Amygdala (tissue), 56 donors: ENCODE measurements around the gene NXT1.

Experiments used
- DNase-seq, 56 donors: peaks; one replicate each; lab custom pipeline; 2025; lab: John Stamatoyannopoulos, UW

Gene NXT1

GRCh38 chr20:23358563-23358906, 7.9 kb downstream of the NXT1 start:
- no peak for DNase-seq

GRCh38 chr20:23358923-23359593, 8.5 kb downstream of the NXT1 start:
- DNase-seq: no peak

- DNase-seq: no peak
These were observed 9.9 kb downstream of the NXT1 start for GRCh38 chr20:23360531-23360930.

- DNase-seq: peak in 1 of 56 donors; percentile 45
These were observed 10.5 kb downstream of the NXT1 start for GRCh38 chr20:23361119-23361475.

- DNase-seq: peak; percentile 77 to 100 (median 97)
These were observed 11.1 kb downstream of the NXT1 start, which contains the start of gene GZF1 for GRCh38 chr20:23361476-23362391. Gene GZF1 (plus strand): TSS chr20:23362182. CDS start chr20:23364384, 2,202 bp downstream.

GRCh38 chr20:23362392-23363256, 12.0 kb downstream of the NXT1 start:
- peak in 19 of 56 donors; percentile 14 to 68 (median 46) for DNase-seq

- DNase-seq: peak in 1 of 56 donors; percentile 21
These were observed 12.7 kb downstream of the NXT1 start for GRCh38 chr20:23363257-23363649.

GRCh38 chr20:23365390-23366165, 15.0 kb downstream of the NXT1 start:
- no peak for DNase-seq

GRCh38 chr20:23366384-23366783, 15.8 kb downstream of the NXT1 start:
- no peak for DNase-seq

GRCh38 chr20:23367770-23368169, 17.2 kb downstream of the NXT1 start:
- DNase-seq: no peak

- DNase-seq: no peak
These were observed 17.9 kb downstream of the NXT1 start for GRCh38 chr20:23368316-23369071.

- no peak for DNase-seq
These were observed 18.7 kb downstream of the NXT1 start for GRCh38 chr20:23369072-23369823.

GRCh38 chr20:23370274-23370673, 19.7 kb downstream of the NXT1 start:
- no peak for DNase-seq

GRCh38 chr20:23370873-23371272, 20.3 kb downstream of the NXT1 start:
- DNase-seq: no peak

GRCh38 chr20:23371496-23371895, 20.9 kb downstream of the NXT1 start:
- no peak for DNase-seq

GRCh38 chr20:23374441-23374840, 23.9 kb downstream of the NXT1 start:
- DNase-seq: no peak

- no peak for DNase-seq
These were observed 25.2 kb downstream of the NXT1 start for GRCh38 chr20:23375827-23376226.

GRCh38 chr20:23379772-23380171, 29.2 kb downstream of the NXT1 start:
- DNase-seq: no peak

- no peak for DNase-seq
These were observed 31.3 kb downstream of the NXT1 start for GRCh38 chr20:23381876-23382275.
